ENCODE results near the gene RRAGB. TPM values are rescaled to one million over a fixed set of nuclear protein-coding genes. Genes with fewer than 3 reads are reported as not detected.

Gene RRAGB
- total and polyA plus RNA-seq, 2 of the 4 experiments (the other 2 are of a cell fraction), result 9.1 to 15.1 TPM

DNA sequence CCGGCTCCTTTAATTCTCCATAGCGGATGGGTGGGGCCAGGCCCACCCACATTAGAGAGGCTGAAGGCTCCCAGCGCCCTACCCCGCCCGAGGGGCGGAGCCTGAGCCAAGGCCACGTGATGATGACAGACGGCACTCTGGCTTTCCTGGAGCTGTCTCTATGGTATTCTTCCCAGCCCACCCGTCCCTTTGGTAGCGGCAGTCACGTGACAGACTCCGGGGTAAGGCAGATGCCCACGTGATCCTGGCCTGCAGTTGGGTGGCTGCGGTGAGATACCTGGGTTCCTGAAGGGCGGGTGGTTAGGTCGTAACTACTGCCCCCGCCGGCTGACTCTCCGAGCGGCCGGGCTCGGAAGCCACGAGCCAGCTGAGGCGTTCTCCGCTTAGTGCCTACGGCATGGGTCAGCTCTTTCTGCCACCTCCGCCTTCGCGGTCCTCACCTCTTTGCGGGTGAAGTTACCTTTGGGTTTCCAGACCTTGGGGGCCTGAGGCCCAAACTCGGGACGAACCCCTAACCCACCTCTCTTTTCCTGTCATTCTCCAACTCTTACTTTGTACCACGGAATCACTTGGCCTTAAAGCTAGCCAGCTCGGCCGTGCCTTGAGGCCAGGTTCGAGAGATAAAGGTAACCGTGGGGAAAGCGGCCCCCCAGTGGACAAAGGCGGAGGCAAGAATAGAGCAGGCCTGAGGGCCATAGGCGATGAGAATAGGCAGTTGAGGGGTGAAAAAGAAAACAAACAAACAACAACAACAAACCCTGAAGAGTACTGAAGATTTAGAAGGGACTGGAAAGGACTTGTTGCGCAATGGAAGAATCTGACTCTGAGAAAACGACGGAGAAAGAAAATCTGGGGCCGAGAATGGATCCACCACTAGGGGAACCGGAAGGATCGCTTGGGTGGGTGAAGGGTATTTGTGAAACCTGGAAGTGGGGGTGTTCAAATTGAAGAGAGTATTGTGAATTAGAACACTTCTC, at the start of gene RRAGB (continued):
- peak; percentile 78 for TF ChIP-seq MAZ (IDR thresholded peaks at IDR 0.05; ENCODE audit: borderline replicate concordance, low read depth, low read length)
- no peak for TF ChIP-seq MAFK (IDR thresholded peaks at IDR 0.05; ENCODE audit: low read depth, low read length)
- TF ChIP-seq, protein P1, sequence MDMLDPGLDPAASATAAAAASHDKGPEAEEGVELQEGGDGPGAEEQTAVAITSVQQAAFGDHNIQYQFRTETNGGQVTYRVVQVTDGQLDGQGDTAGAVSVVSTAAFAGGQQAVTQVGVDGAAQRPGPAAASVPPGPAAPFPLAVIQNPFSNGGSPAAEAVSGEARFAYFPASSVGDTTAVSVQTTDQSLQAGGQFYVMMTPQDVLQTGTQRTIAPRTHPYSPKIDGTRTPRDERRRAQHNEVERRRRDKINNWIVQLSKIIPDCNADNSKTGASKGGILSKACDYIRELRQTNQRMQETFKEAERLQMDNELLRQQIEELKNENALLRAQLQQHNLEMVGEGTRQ (IDR thresholded peaks at IDR 0.05; ENCODE audit: low read depth, low read length), result peak; percentile 99
- TF ChIP-seq BHLHE40 (IDR thresholded peaks at IDR 0.05; ENCODE audit: low read depth, low read length), result peak; percentile 66
- no peak for TF ChIP-seq POLR2A (IDR thresholded peaks at IDR 0.05; ENCODE audit: low read depth, low read length)
